GM19397 (cell line): ENCODE data around the gene LIMK1.

Experiments used
- ATAC-seq: cut with Tn5 transposase; IDR thresholded peaks from one replicate; pipeline ENCODE4 v1.9.1; 2021; ENCODE audit warnings: mild to moderate bottlenecking, moderate library complexity; ENCODE audit not compliant: unreplicated experiment

The LIMK1 gene

GRCh38 chr7:74053589-74054186 is 29.9 kb upstream of the LIMK1 start:
- ATAC-seq: no peak

DNA sequence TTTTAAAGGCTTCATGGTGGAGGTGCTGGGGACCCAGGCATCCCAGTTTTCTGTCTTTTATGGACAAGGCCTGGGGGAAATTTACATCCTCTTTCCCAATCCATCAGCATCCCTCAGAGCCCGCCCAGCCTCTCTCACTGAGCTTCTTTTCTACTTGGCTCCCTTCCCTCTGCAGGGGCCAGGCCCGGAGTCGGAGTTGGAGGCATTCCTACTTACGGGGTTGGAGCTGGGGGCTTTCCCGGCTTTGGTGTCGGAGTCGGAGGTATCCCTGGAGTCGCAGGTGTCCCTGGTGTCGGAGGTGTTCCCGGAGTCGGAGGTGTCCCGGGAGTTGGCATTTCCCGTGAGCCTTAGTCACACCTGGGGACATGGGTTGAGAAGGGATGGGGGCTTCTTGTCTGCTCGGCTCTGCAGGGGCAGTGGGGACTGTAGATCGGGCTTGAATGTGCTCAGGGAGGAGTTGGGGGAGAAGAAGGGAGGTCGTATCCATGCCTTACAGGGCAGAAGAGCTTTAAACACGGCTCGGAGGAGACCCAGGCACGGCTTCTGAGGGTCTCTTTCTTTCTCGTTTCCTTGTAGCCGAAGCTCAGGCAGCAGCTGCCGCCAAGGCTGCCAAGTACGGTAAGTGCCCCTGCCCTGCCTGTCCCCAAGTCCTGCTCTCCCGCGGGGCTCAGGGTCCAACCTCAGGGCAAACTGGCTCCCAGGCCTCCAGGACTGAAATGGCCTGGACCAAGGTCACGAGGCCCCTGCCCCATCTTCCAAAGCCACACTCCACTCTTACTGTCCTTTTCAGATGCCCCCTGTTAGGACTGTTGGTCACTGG is 27.3 kb upstream of the LIMK1 start:
- ATAC-seq: no peak

- no peak for ATAC-seq
Observed at GRCh38 chr7:74057216-74057925, 26.2 kb upstream of the LIMK1 start.

- no peak for ATAC-seq
Observed at GRCh38 chr7:74057987-74058386, 25.6 kb upstream of the LIMK1 start.

DNA sequence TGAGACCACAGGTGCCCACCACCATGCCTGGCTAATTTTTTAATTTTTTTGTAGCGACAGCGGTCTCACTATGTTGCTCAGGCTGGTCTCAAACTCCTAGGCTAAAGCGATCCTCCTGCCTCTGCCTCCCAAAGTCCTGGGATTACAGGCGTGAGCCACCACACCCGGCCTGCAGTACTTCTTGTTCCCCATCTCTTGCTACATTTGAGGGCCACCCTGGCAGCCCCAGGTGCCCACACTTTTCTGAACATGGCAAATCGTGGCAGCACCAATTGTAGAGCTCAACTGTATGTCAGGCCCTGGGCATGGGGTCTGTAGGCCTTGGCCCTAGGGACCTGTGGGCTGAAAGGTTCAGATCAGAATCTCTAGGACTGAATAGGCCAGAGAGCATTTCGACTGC is 25.1 kb upstream of the LIMK1 start:
- ATAC-seq: no peak

GRCh38 chr7:74059037-74059436 is 24.6 kb upstream of the LIMK1 start:
- ATAC-seq: no peak

GRCh38 chr7:74059681-74060588 is 23.7 kb upstream of the LIMK1 start:
- ATAC-seq: no peak

GRCh38 chr7:74061840-74062539 is 21.6 kb upstream of the LIMK1 start:
- no peak for ATAC-seq

GRCh38 chr7:74063223-74063641 is 20.4 kb upstream of the LIMK1 start:
- no peak for ATAC-seq

GRCh38 chr7:74063646-74064045 is 20.0 kb upstream of the LIMK1 start:
- ATAC-seq: no peak

GRCh38 chr7:74064696-74065095 is 18.9 kb upstream of the LIMK1 start:
- ATAC-seq: no peak

DNA sequence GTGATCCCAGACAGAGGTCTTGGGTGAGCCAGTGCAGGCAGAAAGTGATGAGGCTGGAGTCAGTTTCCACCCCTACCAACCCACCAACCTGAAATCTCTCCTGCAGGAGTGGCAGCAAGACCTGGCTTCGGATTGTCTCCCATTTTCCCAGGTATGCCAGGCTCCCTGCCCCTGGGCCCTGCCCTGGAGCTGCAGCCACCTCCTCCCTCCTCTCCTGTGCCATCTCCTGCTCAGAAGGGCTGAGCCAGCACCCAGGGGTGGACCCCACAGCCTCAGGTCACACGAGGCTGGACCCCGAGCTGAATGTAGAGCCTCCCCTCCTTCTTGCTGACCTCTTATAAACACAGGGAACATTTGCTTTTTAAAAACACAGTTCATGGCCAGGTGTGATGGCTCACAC is 17.0 kb upstream of the LIMK1 start:
- ATAC-seq: no peak

GRCh38 chr7:74068378-74069085 is 15.1 kb upstream of the LIMK1 start:
- no peak for ATAC-seq

DNA sequence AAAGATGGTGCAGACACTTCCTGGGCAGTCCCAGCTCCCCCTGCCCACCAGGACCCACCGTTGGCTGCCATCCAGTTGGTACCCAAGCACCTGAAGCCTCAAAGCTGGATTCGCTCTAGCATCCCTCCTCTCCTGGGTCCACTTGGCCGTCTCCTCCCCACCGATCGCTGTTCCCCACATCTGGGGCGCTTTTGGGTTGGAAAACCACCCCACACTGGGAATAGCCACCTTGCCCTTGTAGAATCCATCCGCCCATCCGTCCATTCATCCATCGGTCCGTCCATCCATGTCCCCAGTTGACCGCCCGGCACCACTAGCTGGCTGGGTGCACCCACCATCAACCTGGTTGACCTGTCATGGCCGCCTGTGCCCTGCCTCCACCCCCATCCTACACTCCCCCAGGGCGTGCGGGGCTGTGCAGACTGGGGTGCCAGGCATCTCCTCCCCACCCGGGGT is 14.5 kb upstream of the LIMK1 start:
- no peak for ATAC-seq

DNA sequence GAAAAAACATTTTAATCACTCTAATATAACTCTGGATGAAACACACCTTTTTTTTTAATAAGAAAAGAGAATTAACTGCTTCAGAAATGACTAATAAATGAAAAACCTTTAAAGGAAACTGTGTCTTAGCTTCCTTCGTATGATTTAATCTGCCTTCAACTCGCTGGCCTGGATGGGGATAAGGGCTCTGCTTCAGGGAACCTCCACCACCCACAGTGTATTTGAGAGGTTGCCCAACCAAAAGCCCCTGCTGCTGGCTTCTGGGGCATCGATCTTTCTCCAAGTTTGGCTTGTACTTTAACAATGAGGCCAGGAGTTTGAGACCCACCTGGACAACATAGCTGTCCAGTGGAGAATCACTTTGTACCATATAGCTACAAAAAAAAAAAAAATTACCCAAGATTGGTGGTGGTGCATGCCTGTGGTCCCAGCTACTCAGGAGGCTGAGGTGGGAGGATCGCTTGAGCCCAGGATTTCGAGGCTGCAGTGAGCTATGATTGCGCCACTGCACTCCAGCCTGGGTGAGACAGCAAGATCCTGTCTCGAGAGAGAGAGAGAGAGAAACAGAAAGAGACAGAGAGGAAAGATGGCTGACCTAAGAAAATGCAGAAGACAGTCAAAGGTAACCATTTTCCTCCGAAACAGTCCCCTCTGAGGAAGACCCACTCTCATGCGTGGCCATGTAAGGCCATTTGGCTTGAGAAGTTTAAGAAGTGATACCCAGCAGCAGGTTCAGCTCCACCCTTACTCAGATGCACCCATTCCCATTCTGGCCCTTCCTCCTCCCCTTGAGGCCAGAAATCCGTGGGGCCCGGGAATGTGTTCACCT is 13.6 kb upstream of the LIMK1 start:
- no peak for ATAC-seq

GRCh38 chr7:74070619-74070921 is 13.0 kb upstream of the LIMK1 start:
- ATAC-seq: no peak

DNA sequence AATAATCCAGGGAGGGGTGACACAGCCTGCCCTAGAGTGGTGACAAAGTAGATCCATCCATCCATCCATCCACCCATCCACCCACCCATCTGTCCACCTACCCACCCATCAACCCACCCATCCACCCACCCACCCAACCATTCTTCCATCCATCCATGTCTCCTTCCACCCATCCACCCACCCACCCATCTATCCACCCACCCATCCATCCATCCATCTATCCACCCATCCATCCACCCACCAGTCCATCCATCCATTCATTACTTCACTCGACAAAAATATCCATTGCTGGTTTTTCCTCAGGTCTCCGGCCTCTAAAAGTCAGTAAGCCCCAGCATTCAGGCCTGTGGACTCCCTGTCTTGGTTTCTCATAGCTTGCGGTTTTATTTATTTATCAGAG is 12.5 kb upstream of the LIMK1 start:
- no peak for ATAC-seq

- ATAC-seq: no peak
Observed at GRCh38 chr7:74074770-74075169, 8.8 kb upstream of the LIMK1 start.

GRCh38 chr7:74078461-74078860 is 5.1 kb upstream of the LIMK1 start:
- ATAC-seq: no peak
